Measurements from ENCODE around the gene RCL1.
"Not testable (repeated sequence)": the region's sequence is repeated elsewhere in the genome, so short reads cannot be mapped to it uniquely, and the experiment has no call there.

The RCL1 gene, protein sequence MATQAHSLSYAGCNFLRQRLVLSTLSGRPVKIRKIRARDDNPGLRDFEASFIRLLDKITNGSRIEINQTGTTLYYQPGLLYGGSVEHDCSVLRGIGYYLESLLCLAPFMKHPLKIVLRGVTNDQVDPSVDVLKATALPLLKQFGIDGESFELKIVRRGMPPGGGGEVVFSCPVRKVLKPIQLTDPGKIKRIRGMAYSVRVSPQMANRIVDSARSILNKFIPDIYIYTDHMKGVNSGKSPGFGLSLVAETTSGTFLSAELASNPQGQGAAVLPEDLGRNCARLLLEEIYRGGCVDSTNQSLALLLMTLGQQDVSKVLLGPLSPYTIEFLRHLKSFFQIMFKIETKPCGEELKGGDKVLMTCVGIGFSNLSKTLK

DNA sequence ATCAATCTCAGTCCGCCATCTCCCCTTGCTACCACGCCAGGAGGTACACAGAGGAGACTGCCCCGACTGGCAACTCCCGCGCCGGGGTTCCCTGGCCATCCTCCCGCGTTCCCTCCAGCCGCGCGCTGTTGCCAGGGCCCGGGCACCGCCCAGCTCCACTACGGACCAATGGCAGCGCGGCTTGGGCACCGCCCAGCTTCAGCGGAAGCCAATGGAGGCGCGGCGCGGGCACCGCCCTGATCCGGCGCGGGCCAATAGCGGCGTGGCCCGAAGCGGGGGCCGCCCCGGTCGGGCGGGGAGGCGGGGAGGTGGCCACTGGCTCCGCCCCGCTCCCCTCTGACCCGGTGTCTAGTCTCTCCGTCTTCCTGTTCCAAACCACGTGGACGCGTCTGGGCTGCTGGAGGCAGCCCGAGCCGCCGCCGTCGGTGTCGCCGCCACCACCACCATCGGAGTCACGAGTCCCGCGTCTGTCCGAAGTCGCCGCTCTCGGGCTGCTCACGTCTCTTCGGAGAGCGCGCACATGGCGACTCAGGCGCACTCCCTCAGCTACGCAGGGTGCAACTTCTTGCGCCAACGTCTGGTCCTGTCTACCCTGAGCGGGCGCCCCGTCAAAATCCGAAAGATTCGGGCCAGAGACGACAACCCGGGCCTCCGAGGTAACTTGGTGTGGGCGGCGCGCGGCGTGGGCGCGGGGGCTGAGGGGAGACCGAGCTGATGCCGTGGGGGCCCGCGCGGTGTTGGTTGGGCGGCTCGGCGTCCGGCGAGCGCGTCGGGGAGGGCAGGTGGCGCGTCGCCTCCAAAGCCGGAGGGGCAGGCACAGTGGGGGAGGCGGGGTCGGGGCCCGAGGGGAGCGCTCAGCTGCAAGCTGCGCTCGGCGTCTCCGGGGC lies at the start of gene RCL1:
TSS of gene RCL1 (plus strand) at position 373 of the 887 bp plus-strand sequence. CDS start at position 521, 148 bp downstream.
- DNase-seq: peak; percentile 98

DNA sequence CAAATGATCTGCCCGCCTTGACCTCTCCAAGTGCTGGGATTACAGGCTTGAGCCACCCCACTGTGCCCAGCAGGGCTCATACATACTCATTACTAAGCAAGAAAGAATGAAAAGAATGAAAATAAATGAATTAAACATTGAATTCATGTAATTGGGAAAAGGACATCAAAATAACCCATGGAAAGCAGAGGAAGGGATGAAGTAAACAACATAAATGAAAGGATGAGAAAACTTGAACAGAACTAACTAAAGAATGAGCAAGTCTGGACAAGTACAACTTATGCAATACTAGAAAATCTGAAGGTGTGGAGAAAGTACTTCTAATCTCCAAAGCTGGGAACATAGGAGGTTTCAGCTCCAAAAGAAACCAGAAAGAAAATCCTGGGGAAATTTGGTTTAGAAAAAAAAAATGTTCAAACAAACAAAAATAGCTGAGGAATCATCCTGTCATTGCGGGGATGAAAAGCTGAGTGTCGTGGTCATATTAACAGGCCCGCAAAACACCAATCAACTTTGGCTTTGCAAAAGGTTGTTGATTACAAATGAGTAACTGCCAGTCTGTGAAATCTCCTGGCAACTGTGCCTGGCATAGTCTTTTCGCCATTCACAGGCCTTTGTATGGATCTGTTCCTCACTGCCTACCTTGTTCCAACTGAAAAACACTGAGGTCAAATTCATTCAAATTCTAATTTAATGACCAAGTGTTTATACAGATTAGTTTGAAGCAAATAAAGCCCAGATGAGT lies 49.4 kb upstream of the RCL1 start:
- no peak for DNase-seq

DNA sequence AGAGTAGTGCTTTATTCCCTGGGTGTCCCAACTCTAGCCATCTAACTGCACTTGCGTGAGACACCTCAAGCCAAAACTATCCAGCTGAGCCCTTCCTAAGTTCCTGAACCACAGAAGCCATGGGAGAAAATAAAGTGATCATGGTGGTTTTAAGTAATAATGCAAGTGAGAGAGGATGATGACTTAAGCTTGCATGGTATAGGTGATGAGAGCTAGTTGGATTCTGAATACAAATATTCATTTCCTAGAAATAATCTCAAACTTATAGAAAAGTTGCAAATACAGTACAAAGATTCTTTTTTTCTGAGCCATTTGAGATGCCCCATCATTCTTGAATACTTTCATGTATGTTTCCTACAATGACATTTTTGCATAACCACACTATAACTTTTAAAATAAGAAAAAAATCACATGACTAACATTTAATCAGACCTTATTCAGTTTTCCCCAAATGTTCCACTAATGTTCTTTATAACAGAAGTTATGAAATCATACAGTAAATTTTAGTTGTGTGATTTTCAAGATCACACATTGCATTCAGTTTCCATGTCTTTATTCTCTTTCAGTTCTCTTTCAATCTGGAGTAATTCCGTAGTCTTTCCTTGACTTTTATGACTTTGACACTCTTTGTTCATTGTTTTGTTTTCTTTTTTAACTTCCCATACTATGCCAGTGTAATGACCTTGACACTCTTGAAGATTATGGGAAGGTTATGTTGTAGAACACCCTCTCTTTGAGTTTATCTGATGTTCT lies 46.3 kb upstream of the RCL1 start:
- no peak for DNase-seq

DNA sequence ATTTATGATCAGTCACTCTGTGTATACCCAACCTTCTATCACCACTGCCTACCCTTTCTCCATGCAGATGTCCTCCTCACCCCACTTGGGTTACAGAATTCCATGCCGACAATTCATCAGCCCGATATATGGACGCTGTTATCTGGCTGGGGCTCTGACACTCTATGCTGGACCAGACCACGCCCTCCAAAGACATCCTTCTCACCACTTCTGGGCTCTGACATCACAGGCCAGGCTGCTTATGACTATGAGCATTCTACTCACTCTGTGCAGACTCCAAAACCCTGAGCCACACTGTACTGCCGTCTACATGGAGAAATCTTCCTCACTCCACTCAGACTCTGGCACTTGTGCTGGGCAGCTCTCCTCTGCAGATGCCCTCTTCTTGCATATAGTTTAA lies 44.1 kb upstream of the RCL1 start:
- no peak for DNase-seq

DNA sequence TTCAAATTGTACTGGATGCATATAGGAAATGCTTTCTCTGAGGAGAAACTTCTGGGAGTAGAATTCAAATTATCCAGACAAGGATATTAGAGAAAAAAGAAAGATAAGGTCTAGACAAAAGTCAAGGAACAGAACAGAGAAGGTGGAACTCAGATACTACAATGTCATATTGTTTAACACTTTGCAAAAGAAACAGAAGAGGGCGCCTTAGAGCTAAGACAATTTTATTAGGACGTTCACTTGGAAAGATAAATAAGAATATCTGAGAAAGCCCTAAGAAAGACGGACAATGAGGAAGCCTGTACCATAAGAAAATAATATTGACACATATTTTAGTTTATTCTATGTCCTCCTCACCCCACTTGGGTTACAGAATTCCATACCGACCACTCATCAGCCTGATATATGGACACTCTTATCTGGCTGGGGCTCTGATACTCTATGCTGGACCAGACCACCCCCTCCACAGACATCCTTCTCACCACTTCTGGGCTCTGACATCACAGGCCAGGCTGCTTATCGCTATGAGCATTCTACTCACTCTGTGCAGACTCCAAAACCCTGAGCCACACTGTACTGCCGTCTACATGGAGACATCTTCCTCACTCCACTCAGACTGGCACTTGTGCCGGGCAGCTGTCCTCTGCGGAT lies 42.6 kb upstream of the RCL1 start:
- DNase-seq: peak; percentile 35

DNA sequence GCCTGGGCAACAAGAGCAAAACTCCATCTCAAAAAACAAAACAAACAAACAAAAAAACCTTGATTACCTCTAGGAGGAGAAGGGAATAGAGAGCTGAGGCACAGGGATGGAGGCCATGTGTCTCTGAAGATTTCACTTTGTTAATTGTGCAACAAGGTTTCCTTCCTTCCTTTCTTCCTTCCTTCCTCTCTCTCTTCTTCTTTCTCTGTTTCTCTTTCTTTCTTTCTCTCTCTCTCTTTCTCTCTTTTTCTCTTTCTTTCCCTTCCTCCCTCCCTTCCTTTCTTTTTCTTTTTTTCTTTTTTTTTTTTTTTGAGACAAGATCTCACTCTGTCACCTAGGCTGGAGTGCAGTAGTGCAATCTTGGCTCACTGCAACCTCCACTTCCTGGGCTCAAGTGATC lies 38.2 kb upstream of the RCL1 start:
- not testable (repeated sequence) for DNase-seq

DNA sequence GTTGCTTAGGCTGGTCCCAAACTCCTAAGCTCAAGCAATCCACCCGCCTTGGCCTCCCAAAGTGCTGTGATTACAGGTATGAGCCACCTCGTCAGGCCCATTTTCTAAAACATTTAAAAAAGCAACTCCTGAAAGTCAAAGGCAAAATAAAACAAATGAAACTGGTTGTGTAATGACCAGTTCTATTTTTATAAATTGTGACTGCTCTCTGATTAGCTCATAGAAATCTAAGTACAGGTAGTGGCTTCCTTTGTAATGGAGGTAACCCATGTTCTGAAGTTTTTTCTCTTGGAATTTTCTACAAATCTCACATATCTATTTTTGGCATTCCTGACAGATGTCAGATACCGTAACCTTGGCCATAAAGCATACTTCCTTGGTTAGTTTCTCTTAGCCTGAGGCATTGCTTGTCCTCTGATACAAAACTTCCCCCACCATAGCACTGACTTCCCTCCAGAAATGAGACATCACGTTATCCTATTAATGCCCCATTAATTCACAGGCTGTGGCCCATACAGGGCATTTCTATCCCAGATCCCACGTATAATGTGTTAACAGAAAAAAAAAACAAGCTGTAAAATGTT lies 37.6 kb upstream of the RCL1 start:
- no peak for DNase-seq

DNA sequence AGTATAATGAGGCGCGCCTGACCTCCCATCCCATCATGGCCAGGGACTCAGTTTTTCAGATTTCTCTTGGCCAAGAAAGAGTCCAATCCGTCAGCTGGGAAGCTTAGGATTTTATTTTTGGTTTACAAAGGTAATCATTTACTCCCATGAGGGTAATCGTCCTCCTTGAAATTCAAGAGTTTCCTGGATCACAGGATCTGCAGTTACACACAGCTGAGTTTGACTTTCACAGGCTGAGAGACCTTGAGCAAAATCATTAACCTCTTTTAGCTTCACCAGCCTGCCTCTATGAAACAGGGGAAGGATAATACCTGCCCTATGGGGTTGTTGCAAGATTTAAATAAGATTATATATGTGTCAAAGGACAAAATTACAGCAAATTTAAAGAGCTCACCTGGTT lies 36.3 kb upstream of the RCL1 start:
- DNase-seq: no peak

DNA sequence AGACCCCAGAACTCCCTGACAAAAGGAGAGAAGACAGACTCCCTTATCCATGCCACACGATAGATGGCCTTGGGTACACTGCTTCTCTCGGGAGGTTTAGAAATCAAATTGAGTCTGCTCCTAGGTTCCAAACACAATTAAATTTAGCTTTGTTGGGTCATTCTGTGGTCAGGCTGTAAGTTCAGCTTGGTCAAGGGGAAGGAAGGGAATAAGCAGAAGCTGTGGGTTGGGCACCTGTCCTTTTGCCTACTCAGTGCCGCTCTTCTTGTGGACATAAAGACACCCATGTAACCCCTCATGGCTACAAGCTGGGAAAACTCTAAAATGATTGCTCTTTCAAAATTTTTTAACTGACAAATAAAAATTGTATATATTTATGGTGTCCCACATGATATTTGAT lies 32.6 kb upstream of the RCL1 start:
- DNase-seq: no peak

DNA sequence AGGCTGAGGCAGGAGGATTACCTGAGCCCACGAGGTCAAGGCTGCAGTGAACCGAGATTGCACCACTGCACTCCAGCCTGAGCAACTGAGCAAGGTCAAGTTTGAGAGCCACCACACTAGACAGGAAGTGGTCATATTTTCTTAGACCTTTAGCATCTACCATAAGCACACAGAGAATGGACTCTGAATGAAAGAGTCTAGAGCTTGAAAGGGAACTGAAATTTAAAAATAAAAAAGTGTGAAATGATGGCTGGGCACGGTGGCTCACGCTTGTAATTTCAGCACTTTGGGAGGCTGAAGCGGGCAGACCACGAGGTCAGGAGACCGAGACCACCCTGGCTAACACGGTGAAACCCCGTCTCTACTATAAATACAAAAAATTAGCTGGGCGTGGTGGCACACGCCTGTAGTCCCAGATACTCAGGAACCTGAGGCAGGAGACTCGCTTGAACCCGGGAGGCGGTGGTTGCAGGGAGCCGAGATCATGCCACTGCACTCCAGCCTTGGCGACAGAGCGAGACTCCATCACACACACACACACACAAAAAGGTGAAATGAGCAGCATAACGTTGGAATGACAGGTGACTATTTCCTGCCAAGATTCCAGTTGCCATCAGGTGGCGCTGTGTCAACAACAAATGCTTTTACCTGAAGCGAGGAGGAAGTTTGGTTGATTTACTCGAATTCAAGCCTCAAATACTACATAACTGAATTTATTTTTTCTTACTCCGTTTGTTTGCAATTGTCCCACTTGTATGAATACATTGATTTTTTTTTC lies 30.4 kb upstream of the RCL1 start:
- DNase-seq: peak; percentile 73

DNA sequence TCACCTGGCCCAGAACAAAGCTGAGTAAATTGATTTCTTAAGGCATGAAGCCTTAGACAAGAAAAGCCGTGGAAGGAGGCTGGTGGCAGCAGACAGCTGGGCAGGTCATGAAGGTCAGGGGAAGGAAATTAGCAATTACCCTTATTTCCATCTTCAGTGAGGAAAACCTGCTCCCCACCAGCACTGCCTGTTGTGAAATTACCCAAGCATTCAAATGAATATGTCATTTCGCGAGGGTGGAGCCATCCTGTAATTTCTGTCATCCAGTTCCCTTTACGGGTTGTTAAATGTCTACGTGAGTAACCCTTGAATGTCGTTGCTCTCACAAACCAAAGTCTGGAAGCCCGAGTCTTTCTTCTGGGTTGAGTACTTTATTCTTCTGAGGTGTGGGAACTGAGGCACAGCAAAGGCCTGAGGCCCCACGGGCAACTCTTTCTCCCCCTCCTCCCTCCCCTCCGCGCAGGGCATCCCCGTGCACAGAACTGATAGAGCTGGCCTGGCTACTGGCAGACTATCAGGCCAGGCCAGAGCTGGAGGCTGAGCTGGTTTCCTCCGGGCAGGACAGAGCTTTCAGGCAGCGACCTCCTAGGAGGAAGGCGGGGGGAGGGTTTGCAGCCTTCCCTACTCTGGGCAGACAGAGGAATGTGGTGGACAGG lies 29.7 kb upstream of the RCL1 start:
- no peak for DNase-seq

DNA sequence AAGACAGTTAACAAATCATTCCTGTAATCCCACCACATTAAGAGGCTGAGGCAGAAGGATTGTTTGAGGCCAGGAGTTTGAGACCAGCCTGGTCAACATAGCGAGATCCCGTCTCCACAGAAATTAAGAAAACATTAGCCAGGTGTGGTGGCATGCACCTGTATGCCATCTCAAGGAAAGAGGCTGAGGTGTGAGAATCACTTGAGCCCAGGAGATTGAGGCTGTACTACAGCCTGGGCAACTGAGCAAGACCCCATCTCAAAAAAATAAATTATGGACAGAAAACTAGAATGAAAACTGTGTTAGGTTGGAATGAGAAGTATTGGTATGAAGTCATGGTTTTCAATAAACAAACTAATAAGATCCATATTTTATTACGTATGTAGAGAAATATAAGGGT lies 28.7 kb upstream of the RCL1 start:
- DNase-seq: no peak

DNA sequence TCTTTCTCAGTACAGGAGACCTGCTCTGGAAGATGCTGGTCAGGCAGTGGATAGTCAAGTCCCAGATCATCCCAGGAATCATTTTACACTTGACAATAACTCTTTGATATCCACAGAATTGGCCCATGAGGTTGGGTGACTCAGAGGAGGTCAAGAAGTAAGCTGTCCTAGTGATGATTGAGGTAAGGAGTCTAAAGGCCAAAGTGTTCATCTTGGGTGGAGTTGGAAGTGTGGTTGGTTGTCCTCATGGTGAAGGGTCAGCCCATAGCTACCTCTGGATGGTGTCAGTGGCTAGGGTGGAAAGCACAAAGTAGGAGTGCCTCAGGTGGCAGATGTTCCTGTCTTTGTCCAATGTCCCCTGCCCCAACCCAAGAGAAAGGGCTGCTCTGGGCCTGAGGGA lies 24.1 kb upstream of the RCL1 start:
- no peak for DNase-seq

DNA sequence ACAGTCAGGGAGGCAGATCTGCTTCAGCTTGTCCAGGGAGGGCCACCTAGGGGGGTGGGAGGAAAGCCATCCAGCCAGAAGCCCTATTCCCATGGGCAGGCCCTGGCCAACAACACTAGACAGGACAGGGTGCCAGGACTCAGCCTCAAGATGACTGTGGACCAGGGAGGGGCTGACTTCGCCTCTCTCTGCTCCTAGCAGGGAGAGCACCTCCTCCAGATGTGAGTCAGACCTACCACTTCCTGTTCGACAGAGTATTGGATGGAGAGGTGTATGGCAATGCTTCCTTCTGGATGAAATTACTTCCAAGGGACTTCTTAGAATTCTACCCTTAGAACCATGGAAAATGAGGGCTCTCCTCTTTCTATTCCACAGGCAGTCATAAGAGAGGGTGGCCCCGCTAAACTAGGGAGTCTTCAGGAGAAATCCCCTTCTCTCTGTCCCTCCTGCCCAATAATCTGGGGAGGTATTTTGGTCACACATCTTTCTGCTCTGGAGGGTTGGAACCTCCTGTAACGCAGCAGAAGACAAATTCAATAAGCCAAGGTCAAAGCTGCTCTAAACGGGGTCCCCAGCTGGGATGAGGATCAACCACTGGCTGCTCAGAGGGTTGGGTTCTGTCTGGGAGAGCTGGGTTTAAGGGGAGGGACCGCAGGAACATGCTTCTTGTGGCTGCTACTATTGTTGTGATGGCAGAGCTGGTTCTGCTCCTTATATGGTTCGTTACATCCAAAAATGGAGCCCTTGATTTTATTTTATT lies 23.2 kb upstream of the RCL1 start:
- DNase-seq: no peak

DNA sequence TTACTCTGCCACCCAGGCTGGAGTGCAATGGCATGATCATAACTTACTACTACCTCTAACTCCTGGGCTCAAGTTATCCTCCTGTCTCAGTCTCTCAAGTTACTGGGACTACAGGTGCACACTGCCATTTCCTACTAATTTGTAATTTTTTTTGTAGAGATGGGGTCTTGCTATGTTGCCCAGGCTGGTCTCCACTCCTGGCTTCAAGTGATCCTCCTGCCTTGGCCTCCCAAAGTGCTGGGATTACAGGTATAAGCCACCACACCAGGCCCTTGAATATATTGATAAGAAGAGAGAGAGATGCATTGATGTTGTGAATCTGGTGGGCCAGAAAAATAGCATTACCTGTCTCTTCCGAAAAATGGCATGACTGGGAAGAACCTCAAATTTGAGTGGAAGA lies 21.0 kb upstream of the RCL1 start:
- DNase-seq: no peak

DNA sequence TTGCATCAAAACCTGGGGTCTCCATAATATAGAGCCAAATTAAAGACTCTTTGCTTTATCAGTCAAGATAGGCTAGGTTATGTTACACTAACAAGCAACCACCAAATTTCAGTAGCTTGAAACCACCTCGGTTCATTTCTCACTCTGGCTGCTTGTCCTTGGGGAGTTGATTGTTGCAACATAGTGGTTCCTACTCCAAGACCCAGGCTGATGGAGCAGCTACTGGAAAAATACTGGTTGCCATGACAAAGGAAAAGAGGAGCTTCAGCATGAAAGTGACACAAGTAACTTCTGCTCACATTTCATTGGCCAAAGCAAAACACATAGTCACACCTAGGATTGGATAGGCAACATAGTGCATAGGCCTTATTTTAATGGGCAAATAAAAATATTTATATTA lies 18.5 kb upstream of the RCL1 start:
- no peak for DNase-seq

DNA sequence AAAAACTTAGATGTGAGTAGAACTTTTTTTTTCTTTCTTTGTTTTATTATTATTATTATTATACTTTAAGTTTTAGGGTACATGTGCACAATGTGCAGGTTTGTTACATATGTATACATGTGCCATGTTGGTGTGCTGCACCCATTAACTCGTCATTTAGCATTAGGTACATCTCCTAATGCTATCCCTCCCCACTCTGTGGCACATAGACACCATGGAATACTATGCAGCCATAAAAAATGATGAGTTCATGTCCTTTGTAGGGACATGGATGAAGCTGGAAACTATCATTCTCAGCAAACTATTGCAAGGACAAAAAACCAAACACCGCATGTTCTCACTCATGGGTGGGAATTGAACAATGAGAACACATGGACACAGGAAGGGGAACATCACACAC lies 17.8 kb upstream of the RCL1 start:
- not testable (repeated sequence) for DNase-seq

DNA sequence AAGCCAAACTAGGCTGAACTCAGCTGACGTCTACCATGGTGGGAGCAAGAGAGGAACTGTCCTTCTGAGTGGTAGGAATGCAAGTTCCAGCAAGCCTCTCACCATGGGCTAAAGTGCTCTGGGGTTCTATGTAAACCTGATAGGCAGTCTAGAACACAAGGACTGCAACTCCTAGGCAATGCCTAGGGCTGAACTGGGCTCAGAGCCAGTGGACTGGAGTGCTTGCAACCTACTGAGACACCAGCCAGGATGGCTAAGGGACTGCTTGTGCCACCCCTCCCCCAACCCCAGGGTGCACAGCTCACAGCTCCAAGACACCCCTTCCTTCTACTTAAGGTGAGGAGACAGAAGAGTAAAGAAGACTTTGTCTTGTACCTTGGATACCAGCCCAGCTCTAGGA lies 12.1 kb upstream of the RCL1 start:
- DNase-seq: no peak

DNA sequence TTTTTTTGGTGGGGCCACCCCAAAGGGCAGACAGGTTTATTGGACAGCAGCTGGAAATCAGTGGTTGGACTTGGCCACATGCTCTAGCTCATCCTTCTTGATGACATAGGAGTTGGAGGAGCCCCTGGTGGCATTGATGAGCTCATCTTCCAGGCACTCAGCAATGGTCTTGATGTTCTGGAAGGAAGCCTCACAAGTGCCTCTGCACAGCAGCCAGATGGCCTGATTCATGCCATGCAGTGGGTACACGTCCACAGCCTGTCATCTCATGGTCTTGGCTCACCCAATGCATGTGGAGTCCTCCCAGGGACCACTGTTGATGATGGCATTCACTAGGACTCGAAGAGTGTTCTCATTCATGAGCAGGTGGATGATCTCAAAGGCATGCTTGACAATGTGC lies 11.3 kb upstream of the RCL1 start:
- no peak for DNase-seq

DNA sequence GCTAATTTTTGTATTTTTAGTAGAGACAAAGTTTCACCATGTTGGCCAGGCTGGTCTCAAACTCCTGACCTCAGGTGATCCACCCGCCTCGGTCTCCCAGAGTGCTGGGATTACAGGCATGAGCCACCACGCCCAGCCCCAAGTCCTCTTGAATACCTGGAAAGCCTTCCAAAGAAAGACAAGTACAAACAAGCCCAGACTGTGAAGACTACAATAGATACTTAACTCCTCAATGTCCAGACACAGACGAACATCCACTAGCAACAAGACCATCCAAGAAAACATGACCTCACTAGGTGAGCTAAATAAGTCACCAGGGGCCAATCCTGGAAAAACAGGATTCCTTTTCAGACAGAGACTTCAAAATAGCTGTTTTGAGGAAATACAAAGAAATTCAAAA lies 9.6 kb upstream of the RCL1 start:
- DNase-seq: not testable (repeated sequence)

Data from NCI-H1092 treated with DMSO at 0.1 percent for 48 hours (cell line).